Spleen (tissue), 7 donors: ENCODE data around the gene MANEAL.

Source experiments
- CTCF ChIP-seq, 11 experiments: fragments of 200-600 bp in 7 of 11; fragments of 450-650 bp in 4 of 11; sonication (generic) in 4 of 11; IDR thresholded peaks in 8 of 11; conservative IDR thresholded peaks in 3 of 11; 1 replicate in 7 of 11; 2 replicates in 4 of 11; pipeline versions ENCODE4 v1.4.0 to v1.8.0; 2016 to 2021; ENCODE audit warnings: antibody characterized with exemption in 11 of 11, inconsistent platforms in 4 of 11, mild to moderate bottlenecking in 1 of 11
- POLR2A ChIP-seq, 3 donors: fragments of 450-650 bp; IDR thresholded peaks; one replicate each; pipeline ENCODE4 v1.5.1; 2017; ENCODE audit warnings: antibody characterized with exemption in 3 of 3, mild to moderate bottlenecking in 1 of 3
- POLR2AphosphoS5 ChIP-seq, 3 donors: sonication (generic); formaldehyde crosslinking; IDR thresholded peaks; one replicate each; pipeline ENCODE4 v1.5.1; 2017; ENCODE audit warnings: antibody characterized with exemption in 3 of 3
- donor health status: DM: no; HTN: no; CAD: no; lungs with moderate emphysema.
- donor health status: DM: no; HTN: no; CAD: no.
- donor health status: DM: no; HTN: no; CAD: no.

GRCh38 chr1:37764888-37765441 lies 28.7 kb upstream of the MANEAL start, which contains the start of gene EPHA10:
- TF ChIP-seq CTCF (IDR thresholded peaks at IDR 0.05 in 8 of 11, conservative IDR thresholded peaks at IDR 0.05 in 3 of 11) (no peak), POLR2A (IDR thresholded peaks at IDR 0.05) (no peak), POLR2AphosphoS5 (IDR thresholded peaks at IDR 0.05) (no peak)
